Heart right ventricle (tissue), 16 donors: ENCODE results near the gene NDUFA7. TPM values are rescaled to one million over a fixed set of nuclear protein-coding genes. Genes with fewer than 3 reads are reported as not detected.
"Not testable (repeated sequence)": the region's sequence is repeated elsewhere in the genome, so short reads cannot be mapped to it uniquely, and the experiment has no call there.

ENCODE experiments used
- ATAC-seq, 8 donors: fragments of 200-7000 bp; cut with Tn5 transposase; one replicate each; pipeline ENCODE4 v1.9.1; 2020; ENCODE audit warnings: mild to moderate bottlenecking in 8 of 8, moderate library complexity in 8 of 8, moderate number of reproducible peaks in 1 of 8
- DNase-seq, 2 donors: peaks; one replicate each; pipeline ENCODE4 v3.0.0-alpha.2; 2020
- H3K27ac ChIP-seq, 10 donors: fragments of 200-600 bp; sonication (generic) in 2 of 10; one replicate each; pipeline versions ENCODE4 v1.5.0 to v1.8.0; 2020 to 2022; ENCODE audit warnings: mild to moderate bottlenecking in 3 of 10
- H3K27me3 ChIP-seq, 7 donors: fragments of 200-600 bp; one replicate each; pipeline ENCODE4 v1.8.0; 2021 to 2022; ENCODE audit warnings: mild to moderate bottlenecking in 2 of 7
- H3K36me3 ChIP-seq, 9 donors: fragments of 200-600 bp; sonication (generic) in 1 of 9; one replicate each; pipeline versions ENCODE4 v1.5.0 to v1.8.0; 2020 to 2022; ENCODE audit warnings: mild to moderate bottlenecking in 2 of 9
- H3K4me1 ChIP-seq, 9 donors: fragments of 200-600 bp; sonication (generic) in 1 of 9; one replicate each; pipeline versions ENCODE4 v1.5.0 to v1.8.0; 2020 to 2022; ENCODE audit warnings: mild to moderate bottlenecking in 4 of 9
- H3K4me3 ChIP-seq, 10 donors: fragments of 200-600 bp; sonication (generic) in 2 of 10; one replicate each; pipeline versions ENCODE4 v1.5.0 to v1.8.0; 2020 to 2022; ENCODE audit warnings: mild to moderate bottlenecking in 7 of 10, moderate library complexity in 2 of 10
- H3K9me3 ChIP-seq, 11 donors: fragments of 200-600 bp in 10 of 11; sonication (generic) in 2 of 11; one replicate each; pipeline versions ENCODE4 v1.5.0 to v1.8.0; 2013 to 2022; ENCODE audit warnings: mild to moderate bottlenecking in 2 of 11, control low read depth in 1 of 11, moderate library complexity in 1 of 11
- CTCF ChIP-seq, 9 donors: fragments of 200-600 bp; sonication (generic) in 2 of 9; IDR thresholded peaks; one replicate each; pipeline versions ENCODE4 v1.5.0 to v1.8.0; 2021 to 2022; ENCODE audit warnings: antibody characterized with exemption in 9 of 9, mild to moderate bottlenecking in 5 of 9, moderate library complexity in 1 of 9
- WGBS, 2 donors: extraction: QIAGEN DNeasy Blood & Tissue Kit; methylation state at CpG; one replicate each; pipeline ENCODE4 v1.1.7; 2013; ENCODE audit warnings: inconsistent platforms in 1 of 2; 5-methylcytosine and 5-hydroxymethylcytosine counted together
- intact Hi-C, 10 donors: fragments of 100-400 bp; cut with DNase I; formaldehyde crosslinking; loops; one replicate each; pipeline versions ENCODE4 v1.11.1 to v1.14.2; 2022
- polyA plus RNA-seq, 2 donors: library from polyadenylated mRNA; stranded (reverse); fragments of 200-250 nt; gene quantifications; one replicate each; pipeline ENCODE4 v1.2.3, GENCODE V29; 2013
- total RNA-seq, 10 donors: library from RNA; stranded (reverse); fragmentation: NEBNext Ultra II Directional in 3 of 10; extraction: Animal tissue kit (Norgen Biotek cat#: 25700) in 3 of 10; gene quantifications; one replicate each; pipeline versions ENCODE4 v1.2.1 to v1.2.4, GENCODE V29; 2021 to 2023
- donor health status: Arrhythmogenic right ventricular cardiomyopathy.
- donor health status: ischemic (EF 13 %, LVEDD 7.1; RV severe dilation, severe dysfunction).
- donor health status: healthy with polysubstance abuse.
- donor health status: DM: no; HTN: yes; CAD: no.
- donor health status: DM: no; HTN: no; CAD: no.
- donor health status: ischemic (EF 25% LVEDD 6.9; RV normal size, moderate dysfunction).
- donor health status: ischemic (EF 25% LVEDD 5.7; RV mildly dilated, moderate dysfunction).
- donor health status: healthy.
- donor health status: DM: yes; HTN: yes; CAD: no.
- donor health status: Ischemic cardiomyopathy.
- donor health status: ischemic (EF 35%, LVEDD 5.7; RV mildly dilated, moderate dysfunction).
- donor health status: nonischemic (EF 11% LVEDD 7.7; RV severe dilation, severe dysfunction).
- donor health status: DM: yes; HTN: yes; CAD: no.
- donor health status: PGD.
- donor health status: ischemic (EF 29% LVEDD 5.4; RV normal size, mild dysfunction).
- donor health status: nonischemic (EF 23%, LVEDD 6.1; RV moderate dilation, normal function).

The NDUFA7 gene
- total and polyA plus RNA-seq, 12 donors, result 74.7 to 436 (median 103) TPM

GRCh38 chr19:8355631-8356402 lies 34.6 kb upstream of the NDUFA7 start:
- H3K4me1 ChIP-seq, result peaks cover 3 to 44% (median 11%) of the 10 kb centered on the region in 9 donors
- peak in 5 of 8 donors; percentile 40 to 85 (median 55) for ATAC-seq
- TF ChIP-seq CTCF (IDR thresholded peaks at IDR 0.05), result no peak
- H3K4me3 ChIP-seq, result no peak overlapping the region
- H3K9me3 ChIP-seq, result peaks cover 0 to 11% (median 0%) of the 10 kb centered on the region in 11 donors
- 71 to 76% methylated on average over 6 of the region's 6 CpGs for WGBS, 2 donors
- intact Hi-C loops, result loop anchor here in 7 of 10 donors (2.0 to 10.0 kb wide), 7 partner anchors 41 to 229 kb away; partner anchors contain the start of gene PRAM1 (in 1 of the 7)
- peak overlapping the region in 1 of 10 donors; percentile 73 for H3K27ac ChIP-seq
- DNase-seq, result no peak
- no peaks in the 10 kb centered on the region for H3K36me3 ChIP-seq
- peaks cover 0 to 10% (median 0%) of the 10 kb centered on the region in 7 donors for H3K27me3 ChIP-seq

GRCh38 chr19:8352845-8353244 lies 31.7 kb upstream of the NDUFA7 start:
- not testable (repeated sequence) for H3K36me3 ChIP-seq, ATAC-seq, DNase-seq, H3K27ac ChIP-seq
- Histone ChIP-seq H3K4me1 (peaks cover 3 to 48% (median 21%) of the 10 kb centered on the region in 9 donors), H3K9me3 (peaks cover 0 to 11% (median 0%) of the 10 kb centered on the region in 11 donors), H3K4me3 (peak overlapping the region in 4 of 10 donors; percentile 23 to 34 (median 31)), H3K27me3 (peaks cover 0 to 10% (median 0%) of the 10 kb centered on the region in 7 donors)
- WGBS, 2 donors, result 70 to 71% methylated on average over 5 of the region's 5 CpGs
- intact Hi-C loops, result loop anchor here in 7 of 10 donors (5.0 to 10.0 kb wide), 6 partner anchors 39 to 232 kb away; partner anchors contain the start of genes PRAM1 (in 1 of the 7) and RAB11B (in 1 of the 7)

- peak in 4 of 8 donors; percentile 6 to 23 (median 10) for ATAC-seq
- Histone ChIP-seq H3K4me1 (peaks cover 3 to 48% (median 21%) of the 10 kb centered on the region in 9 donors), H3K4me3 (peak overlapping the region in 5 of 10 donors; percentile 23 to 34 (median 30))
Measured at GRCh38 chr19:8352134-8352827, 31.1 kb upstream of the NDUFA7 start.

GRCh38 chr19:8349629-8350372 lies 28.6 kb upstream of the NDUFA7 start:
- intact Hi-C loops, result loop anchor here in 7 of 10 donors (5.0 to 10.0 kb wide), 7 partner anchors 42 to 235 kb away; partner anchors contain the start of genes RAB11B (in 2 of the 7) and PRAM1 (in 1 of the 7)
- H3K27ac ChIP-seq, result peak overlapping the region in 5 of 10 donors; percentile 16 to 41 (median 26)
- peak in 2 of 8 donors; percentile 25 to 26 for ATAC-seq

More at GRCh38 chr19:8352134-8352827, 31.1 kb upstream of the NDUFA7 start:
- Histone ChIP-seq H3K36me3 (no peaks in the 10 kb centered on the region), H3K27ac (peak overlapping the region in 3 of 10 donors; percentile 17 to 28 (median 18)), H3K9me3 (peaks cover 0 to 11% (median 0%) of the 10 kb centered on the region in 11 donors), H3K27me3 (peaks cover 0 to 10% (median 0%) of the 10 kb centered on the region in 7 donors)
- DNase-seq, result no peak
- TF ChIP-seq CTCF (IDR thresholded peaks at IDR 0.05), result no peak
- intact Hi-C loops, result loop anchor here in 7 of 10 donors (5.0 to 10.0 kb wide), 6 partner anchors 40 to 233 kb away; partner anchors contain the start of genes PRAM1 (in 1 of the 7) and RAB11B (in 1 of the 7)
- 25 to 46% methylated on average over 10 of the region's 10 CpGs for WGBS, 2 donors

More at GRCh38 chr19:8349629-8350372, 28.6 kb upstream of the NDUFA7 start:
- H3K9me3 ChIP-seq, H3K4me3 ChIP-seq, H3K36me3 ChIP-seq, DNase-seq: not testable (repeated sequence)
- H3K27me3 ChIP-seq, result peaks cover 0 to 12% (median 0%) of the 10 kb centered on the region in 7 donors
- H3K4me1 ChIP-seq, result peaks cover 3 to 37% (median 21%) of the 10 kb centered on the region in 9 donors
- 59 to 71% methylated on average over 8 of the region's 8 CpGs for WGBS, 2 donors
